HL-60 (cell line): ENCODE data around the gene ATP8A2.

Experiments used
- DNase-seq, 2 experiments: peaks; one replicate each; pipeline ENCODE4 v3.0.0-alpha.2; 2010 to 2020; ENCODE audit warnings: low read depth in 1 of 2, low spot score in 1 of 2
- H3K27ac ChIP-seq: fragments of 250-450 bp; sonication (Bioruptor Pico); replicated peaks from 2 replicates; pipeline ENCODE4 v1.5.1; 2020; ENCODE audit warnings: mild to moderate bottlenecking, moderate library complexity
- H3K27me3 ChIP-seq: fragments of 250-450 bp; sonication (Bioruptor Pico); 2 replicates; pipeline ENCODE4 v1.5.1; 2021; ENCODE audit warnings: mild to moderate bottlenecking, moderate library complexity; ENCODE audit not compliant: insufficient read depth, poor library complexity, severe bottlenecking
- H3K4me3 ChIP-seq: replicated peaks from 2 replicates; pipeline ENCODE4 v1.5.1; 2011; ENCODE audit warnings: mild to moderate bottlenecking, control low read depth, low read length; ENCODE audit not compliant: insufficient read depth
- GABPA ChIP-seq: IDR thresholded peaks from 2 replicates; pipeline ENCODE4 v1.6.1; 2012; ENCODE audit warnings: low read depth
- POLR2AphosphoS5 ChIP-seq: IDR thresholded peaks from 2 replicates; pipeline ENCODE4 v1.6.1; 2012; ENCODE audit warnings: low read depth
- SPI1 ChIP-seq: IDR thresholded peaks from 2 replicates; pipeline ENCODE4 v1.6.1; 2012; ENCODE audit warnings: low read depth, mild to moderate bottlenecking, borderline replicate concordance
- TF ChIP-seq, protein P1 (sequence below): IDR thresholded peaks from 2 replicates; pipeline ENCODE4 v1.6.1; 2012; ENCODE audit warnings: low read depth; ENCODE audit not compliant: insufficient replicate concordance
- TF ChIP-seq, protein P2 (sequence below): IDR thresholded peaks from one replicate; pipeline ENCODE4 v1.5.1; 2011; ENCODE audit warnings: low read length, control low read depth, inconsistent platforms; ENCODE audit not compliant: insufficient read depth

The ATP8A2 gene

DNA sequence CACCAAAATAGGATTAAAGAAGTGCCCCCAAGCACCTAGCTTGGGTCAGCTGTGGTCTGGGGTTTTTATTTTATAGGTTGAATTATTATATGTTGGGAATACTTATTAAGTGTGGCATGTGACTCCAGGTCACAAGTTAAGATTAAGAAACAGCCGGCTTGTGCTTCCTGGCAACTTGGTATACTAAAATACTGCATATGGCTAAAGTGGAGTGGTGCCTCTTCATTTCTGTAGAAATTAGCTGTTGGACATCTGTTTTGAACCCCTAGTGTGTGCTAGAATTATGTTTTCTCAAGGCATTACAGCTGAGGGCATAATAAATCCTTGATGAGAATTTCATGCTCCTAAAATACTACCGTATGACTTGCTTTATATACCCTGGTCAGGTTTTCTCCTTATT is 393.5 kb downstream of the ATP8A2 start:
- no peak overlapping the region for H3K4me3 ChIP-seq
- no peak for DNase-seq
- no peak for TF ChIP-seq POLR2AphosphoS5
- TF ChIP-seq SPI1: no peak
- TF ChIP-seq GABPA: no peak
- TF ChIP-seq, protein P1, sequence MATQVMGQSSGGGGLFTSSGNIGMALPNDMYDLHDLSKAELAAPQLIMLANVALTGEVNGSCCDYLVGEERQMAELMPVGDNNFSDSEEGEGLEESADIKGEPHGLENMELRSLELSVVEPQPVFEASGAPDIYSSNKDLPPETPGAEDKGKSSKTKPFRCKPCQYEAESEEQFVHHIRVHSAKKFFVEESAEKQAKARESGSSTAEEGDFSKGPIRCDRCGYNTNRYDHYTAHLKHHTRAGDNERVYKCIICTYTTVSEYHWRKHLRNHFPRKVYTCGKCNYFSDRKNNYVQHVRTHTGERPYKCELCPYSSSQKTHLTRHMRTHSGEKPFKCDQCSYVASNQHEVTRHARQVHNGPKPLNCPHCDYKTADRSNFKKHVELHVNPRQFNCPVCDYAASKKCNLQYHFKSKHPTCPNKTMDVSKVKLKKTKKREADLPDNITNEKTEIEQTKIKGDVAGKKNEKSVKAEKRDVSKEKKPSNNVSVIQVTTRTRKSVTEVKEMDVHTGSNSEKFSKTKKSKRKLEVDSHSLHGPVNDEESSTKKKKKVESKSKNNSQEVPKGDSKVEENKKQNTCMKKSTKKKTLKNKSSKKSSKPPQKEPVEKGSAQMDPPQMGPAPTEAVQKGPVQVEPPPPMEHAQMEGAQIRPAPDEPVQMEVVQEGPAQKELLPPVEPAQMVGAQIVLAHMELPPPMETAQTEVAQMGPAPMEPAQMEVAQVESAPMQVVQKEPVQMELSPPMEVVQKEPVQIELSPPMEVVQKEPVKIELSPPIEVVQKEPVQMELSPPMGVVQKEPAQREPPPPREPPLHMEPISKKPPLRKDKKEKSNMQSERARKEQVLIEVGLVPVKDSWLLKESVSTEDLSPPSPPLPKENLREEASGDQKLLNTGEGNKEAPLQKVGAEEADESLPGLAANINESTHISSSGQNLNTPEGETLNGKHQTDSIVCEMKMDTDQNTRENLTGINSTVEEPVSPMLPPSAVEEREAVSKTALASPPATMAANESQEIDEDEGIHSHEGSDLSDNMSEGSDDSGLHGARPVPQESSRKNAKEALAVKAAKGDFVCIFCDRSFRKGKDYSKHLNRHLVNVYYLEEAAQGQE: no peak
- TF ChIP-seq, protein P2, sequence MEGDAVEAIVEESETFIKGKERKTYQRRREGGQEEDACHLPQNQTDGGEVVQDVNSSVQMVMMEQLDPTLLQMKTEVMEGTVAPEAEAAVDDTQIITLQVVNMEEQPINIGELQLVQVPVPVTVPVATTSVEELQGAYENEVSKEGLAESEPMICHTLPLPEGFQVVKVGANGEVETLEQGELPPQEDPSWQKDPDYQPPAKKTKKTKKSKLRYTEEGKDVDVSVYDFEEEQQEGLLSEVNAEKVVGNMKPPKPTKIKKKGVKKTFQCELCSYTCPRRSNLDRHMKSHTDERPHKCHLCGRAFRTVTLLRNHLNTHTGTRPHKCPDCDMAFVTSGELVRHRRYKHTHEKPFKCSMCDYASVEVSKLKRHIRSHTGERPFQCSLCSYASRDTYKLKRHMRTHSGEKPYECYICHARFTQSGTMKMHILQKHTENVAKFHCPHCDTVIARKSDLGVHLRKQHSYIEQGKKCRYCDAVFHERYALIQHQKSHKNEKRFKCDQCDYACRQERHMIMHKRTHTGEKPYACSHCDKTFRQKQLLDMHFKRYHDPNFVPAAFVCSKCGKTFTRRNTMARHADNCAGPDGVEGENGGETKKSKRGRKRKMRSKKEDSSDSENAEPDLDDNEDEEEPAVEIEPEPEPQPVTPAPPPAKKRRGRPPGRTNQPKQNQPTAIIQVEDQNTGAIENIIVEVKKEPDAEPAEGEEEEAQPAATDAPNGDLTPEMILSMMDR: no peak
- H3K27me3 ChIP-seq: no peaks in the 10 kb centered on the region
- no peak overlapping the region for H3K27ac ChIP-seq

DNA sequence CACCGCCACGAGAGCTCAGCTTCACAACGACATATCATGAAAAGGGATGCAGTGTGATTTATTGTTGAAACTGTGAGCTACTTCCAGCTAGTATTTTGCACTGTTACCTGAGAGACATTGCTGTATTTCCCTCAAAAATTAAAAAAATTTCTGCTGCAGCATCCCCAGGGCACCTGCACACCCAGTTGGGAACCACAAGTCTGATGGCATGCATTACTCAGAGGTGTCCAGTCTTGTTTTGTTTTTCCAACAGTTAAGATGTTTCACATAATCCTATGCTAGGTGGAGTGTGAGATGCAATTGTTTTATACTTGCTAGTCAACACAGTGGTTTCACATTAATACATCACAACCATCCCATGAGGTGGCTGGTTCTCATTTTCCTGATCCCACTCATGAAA is 394.8 kb downstream of the ATP8A2 start:
- H3K4me3 ChIP-seq: no peak overlapping the region
- no peak overlapping the region for H3K27ac ChIP-seq
- TF ChIP-seq, protein P2: no peak
- TF ChIP-seq GABPA (no peak), POLR2AphosphoS5 (no peak), SPI1 (no peak)
- TF ChIP-seq, protein P1: no peak
- H3K27me3 ChIP-seq: no peaks in the 10 kb centered on the region
- no peak for DNase-seq

DNA sequence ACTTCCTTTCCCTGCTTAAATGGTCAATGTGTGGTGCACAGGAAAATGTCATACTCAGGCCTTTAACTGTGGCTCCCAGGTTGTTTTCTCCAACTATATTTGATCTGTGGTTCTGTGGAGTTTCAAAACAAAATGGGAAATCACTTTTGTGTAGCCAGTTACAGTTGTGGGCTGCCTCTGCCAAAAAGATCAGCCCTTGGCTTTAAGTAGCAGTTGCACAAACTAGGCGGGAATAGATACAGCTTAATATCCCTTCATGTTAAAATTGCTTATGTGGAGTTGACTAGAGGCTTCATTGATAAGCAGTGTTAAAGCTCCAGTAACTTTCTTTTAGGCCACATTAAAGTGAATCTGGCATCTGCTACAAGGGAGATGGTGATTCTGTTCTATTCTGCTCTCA is 395.2 kb downstream of the ATP8A2 start:
- H3K4me3 ChIP-seq: no peak overlapping the region
- H3K27ac ChIP-seq: no peak overlapping the region
- no peak for DNase-seq
- TF ChIP-seq GABPA: no peak
- TF ChIP-seq POLR2AphosphoS5: no peak
- TF ChIP-seq, protein P1: no peak
- TF ChIP-seq, protein P2: no peak
- no peak for TF ChIP-seq SPI1
- H3K27me3 ChIP-seq: no peaks in the 10 kb centered on the region
